Nephron progenitor cell (in vitro differentiated cells): ENCODE data around the gene TBC1D22B.

Source experiments
- DNase-seq: peaks from one replicate; pipeline ENCODE4 v3.0.0; 2021
- H3K27ac Mint-ChIP-seq: 2 replicates; pipeline ENCODE4 v1.8.0; 2021; ENCODE audit warnings: mild to moderate bottlenecking, moderate library complexity, mixed read lengths
- H3K27me3 Mint-ChIP-seq: 2 replicates; pipeline ENCODE4 v1.8.0; 2021; ENCODE audit warnings: mild to moderate bottlenecking, low read depth, mixed read lengths; ENCODE audit not compliant: poor library complexity
- H3K36me3 Mint-ChIP-seq: 2 replicates; pipeline ENCODE4 v1.8.0; 2021; ENCODE audit warnings: low read depth, mixed read lengths
- H3K4me1 Mint-ChIP-seq: 2 replicates; pipeline ENCODE4 v1.8.0; 2021; ENCODE audit warnings: mixed read lengths
- H3K4me3 Mint-ChIP-seq: 2 replicates; pipeline ENCODE4 v1.8.0; 2021; ENCODE audit warnings: mild to moderate bottlenecking, moderate library complexity, mixed read lengths
- H3K9me3 Mint-ChIP-seq: 2 replicates; pipeline ENCODE4 v1.8.0; 2021; ENCODE audit warnings: mild to moderate bottlenecking, moderate library complexity, mixed read lengths
- CTCF ChIP-seq: fragments of 200-600 bp; sonication (generic); IDR thresholded peaks from 2 replicates; pipeline ENCODE4 v1.5.0; 2021; ENCODE audit warnings: antibody characterized with exemption

Gene TBC1D22B

GRCh38 chr6:37265001-37265400 lies 7.4 kb downstream of the TBC1D22B start:
- no peak for DNase-seq
- TF ChIP-seq CTCF: no peak
- Mint-ChIP-seq H3K36me3 (peaks cover 7% of the 10 kb centered on the region), H3K4me1 (peaks cover 17% of the 10 kb centered on the region), H3K4me3 (no peak overlapping the region), H3K9me3 (no peaks in the 10 kb centered on the region), H3K27ac (no peak overlapping the region), H3K27me3 (no peaks in the 10 kb centered on the region)

DNA sequence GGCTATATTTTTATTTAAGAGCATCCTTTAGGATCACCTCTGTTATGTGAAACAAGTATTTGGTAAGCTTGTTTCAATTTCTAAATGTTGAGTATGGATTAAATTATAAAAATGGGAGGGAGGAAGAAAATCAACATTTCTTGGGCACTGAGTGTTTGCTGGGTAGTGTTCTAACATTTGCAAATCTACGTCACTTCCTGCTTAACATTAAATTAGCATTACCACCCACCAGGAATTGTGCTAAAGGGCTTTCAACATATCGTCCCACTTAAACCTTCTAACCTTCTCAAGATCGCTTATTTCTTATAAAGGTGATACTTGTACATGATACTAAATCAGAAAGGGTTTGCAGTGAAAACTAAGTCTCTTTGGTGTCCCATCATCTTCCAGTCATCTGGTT lies 8.3 kb downstream of the TBC1D22B start:
- H3K4me1 Mint-ChIP-seq: peaks cover 17% of the 10 kb centered on the region
- peaks cover 12% of the 10 kb centered on the region for H3K36me3 Mint-ChIP-seq
- H3K4me3 Mint-ChIP-seq: no peak overlapping the region
- H3K27ac Mint-ChIP-seq: no peak overlapping the region
- H3K27me3 Mint-ChIP-seq: no peaks in the 10 kb centered on the region
- H3K9me3 Mint-ChIP-seq: no peaks in the 10 kb centered on the region
- no peak for TF ChIP-seq CTCF
- DNase-seq: no peak

GRCh38 chr6:37269105-37269504 lies 11.5 kb downstream of the TBC1D22B start:
- Mint-ChIP-seq H3K27ac (no peak overlapping the region), H3K27me3 (no peaks in the 10 kb centered on the region), H3K4me1 (peaks cover 6% of the 10 kb centered on the region), H3K36me3 (peaks cover 13% of the 10 kb centered on the region), H3K4me3 (no peak overlapping the region), H3K9me3 (no peaks in the 10 kb centered on the region)
- no peak for DNase-seq
- TF ChIP-seq CTCF: no peak

DNA sequence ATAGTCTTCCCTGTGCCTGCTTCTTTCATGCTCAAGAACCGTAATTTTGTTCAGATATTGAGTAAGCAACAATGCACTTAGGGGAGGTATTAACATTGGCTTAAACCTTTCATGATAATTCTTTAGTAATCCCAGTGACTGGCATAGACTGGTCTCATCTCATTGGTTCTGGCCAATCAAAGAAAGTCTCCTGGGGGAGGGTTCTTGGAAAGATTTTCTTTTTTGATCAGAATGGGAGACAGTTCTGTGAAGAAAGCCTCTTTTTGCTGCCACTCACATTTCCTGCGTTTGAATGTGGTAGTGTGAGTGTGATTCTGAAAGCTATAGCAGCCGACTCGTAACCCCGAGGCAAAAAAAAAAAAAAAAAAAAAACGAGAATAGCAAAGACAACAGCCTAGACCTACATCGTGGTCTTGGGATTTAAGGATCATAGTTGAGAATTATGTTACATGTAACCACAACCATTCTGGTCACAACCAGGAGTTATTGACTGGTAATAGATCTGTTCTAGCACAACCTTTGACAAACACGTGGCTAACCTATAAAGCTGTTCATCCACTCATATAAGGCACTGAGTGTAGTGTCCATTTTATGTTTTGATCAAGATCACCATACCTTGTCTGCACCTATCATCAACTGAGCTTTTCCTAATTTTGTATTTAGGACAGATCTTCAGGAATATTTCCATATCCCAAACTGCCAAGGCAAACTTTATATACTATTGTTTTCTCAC lies 15.4 kb downstream of the TBC1D22B start:
- Mint-ChIP-seq H3K9me3 (no peaks in the 10 kb centered on the region), H3K4me3 (no peak overlapping the region), H3K4me1 (no peaks in the 10 kb centered on the region), H3K27ac (no peak overlapping the region), H3K36me3 (peaks cover 13% of the 10 kb centered on the region), H3K27me3 (peaks cover 4% of the 10 kb centered on the region)
- DNase-seq: no peak
- TF ChIP-seq CTCF: no peak

DNA sequence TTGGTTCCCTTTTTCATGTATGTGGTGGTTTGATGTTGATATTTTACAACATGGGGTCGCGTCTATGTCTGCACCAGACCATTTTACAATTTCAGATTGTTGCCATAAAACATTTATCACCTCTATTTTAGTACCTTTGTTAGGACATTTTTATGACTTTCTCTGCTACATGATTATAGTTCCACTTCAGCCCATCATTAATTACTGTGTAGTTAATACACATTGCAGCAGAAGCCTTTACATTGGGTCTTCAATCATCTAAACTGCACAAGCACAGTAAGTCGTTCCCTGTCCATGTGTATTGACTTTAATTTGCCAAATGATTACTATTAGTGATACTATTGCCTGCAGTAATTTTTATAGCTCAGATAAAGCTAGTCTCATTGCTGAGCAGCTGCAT lies 16.1 kb downstream of the TBC1D22B start:
- H3K4me3 Mint-ChIP-seq: no peak overlapping the region
- TF ChIP-seq CTCF: no peak
- peaks cover 4% of the 10 kb centered on the region for H3K27me3 Mint-ChIP-seq
- no peak for DNase-seq
- no peaks in the 10 kb centered on the region for H3K9me3 Mint-ChIP-seq
- H3K27ac Mint-ChIP-seq: no peak overlapping the region
- H3K36me3 Mint-ChIP-seq: peaks cover 13% of the 10 kb centered on the region
- no peaks in the 10 kb centered on the region for H3K4me1 Mint-ChIP-seq

GRCh38 chr6:37275350-37275749 lies 17.8 kb downstream of the TBC1D22B start:
- DNase-seq: no peak
- Mint-ChIP-seq H3K27ac (no peak overlapping the region), H3K27me3 (peaks cover 4% of the 10 kb centered on the region), H3K4me3 (no peak overlapping the region), H3K9me3 (no peaks in the 10 kb centered on the region), H3K4me1 (peaks cover 9% of the 10 kb centered on the region), H3K36me3 (peaks cover 16% of the 10 kb centered on the region)
- TF ChIP-seq CTCF: no peak
